GM19372 (cell line): ENCODE results near the gene USP24.
"Not testable (repeated sequence)": the region's sequence is repeated elsewhere in the genome, so short reads cannot be mapped to it uniquely, and the experiment has no call there.

Experiments used
- ATAC-seq: cut with Tn5 transposase; IDR thresholded peaks from one replicate; pipeline ENCODE4 v1.9.1; 2021; ENCODE audit warnings: mild to moderate bottlenecking, low read depth, moderate library complexity; ENCODE audit not compliant: unreplicated experiment

The USP24 gene

DNA sequence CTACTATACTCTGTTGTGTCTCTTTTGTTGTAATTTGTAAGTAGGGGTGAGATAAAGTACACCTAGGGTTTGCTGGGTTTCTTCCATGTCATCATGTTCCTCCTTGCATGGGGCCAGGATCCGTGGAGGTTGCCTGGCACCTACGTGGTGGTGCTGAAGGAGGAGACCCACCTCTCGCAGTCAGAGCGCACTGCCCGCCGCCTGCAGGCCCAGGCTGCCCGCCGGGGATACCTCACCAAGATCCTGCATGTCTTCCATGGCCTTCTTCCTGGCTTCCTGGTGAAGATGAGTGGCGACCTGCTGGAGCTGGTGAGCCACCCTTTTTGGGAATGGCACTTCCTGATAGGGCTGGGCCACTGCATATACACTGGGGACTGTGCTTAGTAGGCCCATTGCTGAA, 171.4 kb downstream of the USP24 start:
- ATAC-seq, result no peak

DNA sequence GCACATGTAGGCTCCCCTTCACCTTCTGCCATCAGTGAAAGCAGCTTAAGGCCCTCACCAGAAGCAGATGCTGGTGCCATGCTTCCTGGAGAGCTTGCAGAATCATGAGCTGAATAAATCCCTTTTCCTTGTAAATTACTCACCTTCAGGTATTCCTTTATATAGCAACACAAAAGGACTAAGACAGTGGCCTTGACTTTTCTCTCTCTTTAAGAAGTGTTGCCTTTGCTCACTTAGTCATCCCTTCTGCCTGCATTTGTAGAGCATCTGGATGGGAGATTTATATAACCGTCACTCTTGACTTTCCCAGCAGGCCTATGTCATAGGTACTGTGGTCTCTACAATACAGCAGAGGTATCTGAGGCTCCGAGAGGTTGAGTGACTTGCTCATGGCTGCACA, 172.2 kb downstream of the USP24 start:
- no peak for ATAC-seq

DNA sequence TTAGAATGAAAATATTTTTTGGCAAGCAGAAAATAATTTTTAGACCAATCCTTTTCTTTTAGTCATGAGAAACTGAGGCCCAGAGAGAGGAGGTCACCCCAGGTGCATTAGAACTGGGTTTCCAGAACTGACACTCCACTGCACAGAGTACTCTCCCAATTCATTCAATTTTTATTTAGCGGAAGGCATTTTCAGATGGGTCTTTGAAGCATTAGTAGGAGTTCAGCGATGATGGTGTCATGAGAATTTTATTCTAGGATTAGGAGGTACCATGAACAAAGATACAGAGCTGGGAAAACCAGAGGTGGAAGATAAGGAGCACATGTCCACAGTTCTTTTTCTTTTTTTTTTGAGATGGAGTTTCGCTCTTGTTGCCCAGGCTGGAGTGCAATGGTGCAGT, 173.6 kb downstream of the USP24 start:
- no peak for ATAC-seq

DNA sequence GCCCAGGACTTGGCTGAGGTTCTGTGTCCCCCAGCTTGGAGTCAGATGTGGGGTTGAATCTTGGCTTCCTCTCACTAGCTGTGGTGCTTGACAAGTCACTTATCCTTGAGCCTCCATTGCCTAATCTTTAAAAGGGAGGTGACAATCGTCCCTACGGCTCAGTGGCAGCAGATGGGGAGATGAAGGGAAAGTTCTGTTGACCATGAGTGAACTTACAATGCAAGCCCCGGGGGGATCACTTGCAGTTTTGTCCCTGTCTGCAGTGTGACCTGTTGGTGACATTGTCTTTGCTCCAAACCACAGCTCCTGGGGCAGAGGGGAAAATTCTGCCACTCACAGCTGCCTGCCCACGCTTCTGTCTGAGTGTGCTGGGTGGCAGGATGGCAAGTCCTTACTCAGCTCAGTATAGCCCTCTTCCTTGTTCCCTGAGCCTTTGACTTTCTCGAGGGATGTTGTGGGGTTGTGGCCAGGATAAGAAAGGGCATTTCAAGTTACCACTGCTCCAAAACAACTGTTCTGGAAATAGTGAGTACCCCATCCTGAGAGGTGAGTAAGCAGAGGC, 174.2 kb downstream of the USP24 start:
- ATAC-seq, result no peak

DNA sequence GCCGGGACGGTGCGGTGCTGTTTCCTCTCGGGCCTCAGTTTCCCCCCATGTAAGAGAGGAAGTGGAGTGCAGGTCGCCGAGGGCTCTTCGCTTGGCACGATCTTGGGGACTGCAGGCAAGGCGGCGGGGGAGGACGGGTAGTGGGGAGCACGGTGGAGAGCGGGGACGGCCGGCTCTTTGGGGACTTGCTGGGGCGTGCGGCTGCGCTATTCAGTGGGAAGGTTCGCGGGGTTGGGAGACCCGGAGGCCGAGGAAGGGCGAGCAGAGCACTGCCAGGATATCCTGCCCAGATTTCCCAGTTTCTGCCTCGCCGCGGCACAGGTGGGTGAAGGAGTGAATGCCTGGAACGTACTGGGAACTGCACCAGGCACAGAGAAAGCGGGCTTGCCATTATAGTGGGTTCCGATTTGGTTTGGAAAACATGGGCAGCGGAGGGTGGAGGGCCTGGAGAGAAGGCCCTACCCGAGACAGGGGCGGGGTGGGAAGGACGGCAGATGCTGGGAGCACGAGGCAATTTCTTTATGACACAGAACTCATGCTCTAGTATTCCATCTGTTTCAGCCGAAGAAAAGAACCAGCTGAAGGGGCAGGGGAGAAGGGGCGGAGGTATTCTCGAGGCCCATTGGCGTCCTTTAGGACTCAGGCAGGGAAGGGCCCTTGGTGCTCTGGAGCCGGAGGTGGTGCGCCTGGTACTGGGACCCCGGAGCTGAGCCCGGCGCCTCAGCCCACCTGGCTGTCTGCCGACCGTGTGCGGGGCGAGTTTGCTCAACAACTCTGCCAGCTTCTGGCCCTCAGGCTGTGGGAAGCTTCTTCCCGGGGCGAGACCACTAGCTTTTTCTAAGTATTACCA, 174.9 kb downstream of the USP24 start:
- no peak for ATAC-seq

DNA sequence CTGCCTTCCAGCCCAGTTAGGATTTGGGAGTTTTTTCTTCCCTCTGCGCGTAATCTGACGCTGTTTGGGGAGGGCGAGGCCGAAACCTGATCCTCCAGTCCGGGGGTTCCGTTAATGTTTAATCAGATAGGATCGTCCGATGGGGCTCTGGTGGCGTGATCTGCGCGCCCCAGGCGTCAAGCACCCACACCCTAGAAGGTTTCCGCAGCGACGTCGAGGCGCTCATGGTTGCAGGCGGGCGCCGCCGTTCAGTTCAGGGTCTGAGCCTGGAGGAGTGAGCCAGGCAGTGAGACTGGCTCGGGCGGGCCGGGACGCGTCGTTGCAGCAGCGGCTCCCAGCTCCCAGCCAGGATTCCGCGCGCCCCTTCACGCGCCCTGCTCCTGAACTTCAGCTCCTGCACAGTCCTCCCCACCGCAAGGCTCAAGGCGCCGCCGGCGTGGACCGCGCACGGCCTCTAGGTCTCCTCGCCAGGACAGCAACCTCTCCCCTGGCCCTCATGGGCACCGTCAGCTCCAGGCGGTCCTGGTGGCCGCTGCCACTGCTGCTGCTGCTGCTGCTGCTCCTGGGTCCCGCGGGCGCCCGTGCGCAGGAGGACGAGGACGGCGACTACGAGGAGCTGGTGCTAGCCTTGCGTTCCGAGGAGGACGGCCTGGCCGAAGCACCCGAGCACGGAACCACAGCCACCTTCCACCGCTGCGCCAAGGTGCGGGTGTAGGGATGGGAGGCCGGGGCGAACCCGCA, 175.7 kb downstream of the USP24 start, which contains the start of gene PCSK9:
Gene PCSK9 (plus strand): TSS at position 207 of the 741 bp plus-strand sequence. CDS start 290 bp downstream, at position 497.
- no peak for ATAC-seq

DNA sequence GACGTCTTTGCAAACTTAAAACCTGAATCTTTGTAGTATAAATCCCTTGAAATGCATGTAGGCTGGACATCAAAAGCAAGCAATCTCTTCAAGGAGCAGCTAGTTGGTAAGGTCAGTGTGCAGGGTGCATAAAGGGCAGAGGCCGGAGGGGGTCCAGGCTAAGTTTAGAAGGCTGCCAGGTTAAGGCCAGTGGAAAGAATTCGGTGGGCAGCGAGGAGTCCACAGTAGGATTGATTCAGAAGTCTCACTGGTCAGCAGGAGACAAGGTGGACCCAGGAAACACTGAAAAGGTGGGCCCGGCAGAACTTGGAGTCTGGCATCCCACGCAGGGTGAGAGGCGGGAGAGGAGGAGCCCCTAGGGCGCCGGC, 176.2 kb downstream of the USP24 start:
- ATAC-seq, result no peak

DNA sequence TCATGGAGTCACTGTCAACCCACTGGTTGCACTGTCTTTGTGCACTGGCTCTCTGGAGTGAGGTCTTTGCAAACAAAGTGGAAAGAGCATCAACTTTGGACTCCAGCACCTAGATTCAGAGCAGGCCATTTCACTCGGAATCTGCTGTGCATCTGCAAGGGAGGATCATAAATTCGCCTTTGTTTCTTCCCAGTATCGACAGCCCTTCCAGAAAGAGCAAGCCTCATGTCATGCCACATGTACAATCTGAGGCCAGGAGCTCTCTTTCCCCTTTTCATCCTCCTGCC, 176.7 kb downstream of the USP24 start:
- ATAC-seq, result no peak

DNA sequence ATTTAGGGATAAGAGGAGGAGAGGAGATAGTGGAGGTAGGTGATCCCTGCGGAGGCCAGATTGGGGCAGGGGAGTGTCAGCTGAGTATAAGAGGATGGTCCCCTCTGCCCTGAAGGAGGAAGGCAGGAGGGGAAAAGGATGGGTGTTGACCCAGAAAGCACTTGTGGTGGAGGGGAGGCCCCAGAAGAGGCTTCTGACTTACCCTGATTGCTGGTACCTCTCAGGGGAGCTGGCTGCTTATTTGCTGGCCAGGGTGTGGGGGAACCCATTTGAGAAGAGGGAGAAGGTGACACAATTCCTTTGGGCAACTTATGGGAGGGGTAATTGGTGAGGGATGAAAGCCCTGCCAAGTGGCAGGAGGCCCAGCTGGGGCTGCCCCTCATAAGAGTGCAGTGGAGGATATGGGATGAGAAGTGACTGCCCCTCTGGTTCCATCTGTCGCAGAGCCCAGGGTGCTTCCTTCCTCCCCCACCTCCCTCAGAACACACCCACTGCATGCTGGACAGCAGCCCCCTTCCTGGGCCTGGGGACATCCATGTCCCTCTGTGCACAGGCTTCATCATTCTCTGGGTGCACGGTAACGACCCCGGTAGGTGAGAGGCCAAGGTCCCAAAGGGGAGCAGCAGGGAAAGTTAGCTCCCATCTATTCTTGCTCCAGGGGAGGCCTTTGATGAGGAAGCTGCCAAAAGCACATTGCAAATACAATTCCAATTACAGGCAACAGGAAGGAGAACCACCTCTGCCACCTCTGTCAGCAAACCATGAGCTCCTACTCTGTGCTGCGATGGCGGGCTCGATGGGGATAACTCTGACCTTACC, 177.2 kb downstream of the USP24 start:
- ATAC-seq, result no peak

DNA sequence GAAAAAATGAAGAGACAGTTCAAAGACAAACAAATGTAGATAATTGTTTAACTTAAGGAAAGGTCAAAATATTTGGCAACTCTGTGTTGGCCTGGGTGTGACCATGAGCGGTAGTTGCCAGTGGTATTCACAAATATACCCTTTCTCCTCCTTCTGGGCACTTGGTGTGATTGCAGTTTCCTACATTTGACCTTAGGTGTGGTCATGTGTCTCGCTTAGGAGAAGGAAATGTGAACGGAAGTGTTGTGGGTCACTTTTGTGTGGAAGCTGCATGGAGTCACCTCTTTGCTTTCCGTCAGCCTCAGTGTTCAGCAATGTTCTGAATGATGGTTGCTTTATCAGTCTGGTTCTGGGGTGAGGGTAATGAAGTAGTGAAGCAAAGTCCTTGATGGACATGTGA, 179.3 kb downstream of the USP24 start:
- no peak for ATAC-seq

DNA sequence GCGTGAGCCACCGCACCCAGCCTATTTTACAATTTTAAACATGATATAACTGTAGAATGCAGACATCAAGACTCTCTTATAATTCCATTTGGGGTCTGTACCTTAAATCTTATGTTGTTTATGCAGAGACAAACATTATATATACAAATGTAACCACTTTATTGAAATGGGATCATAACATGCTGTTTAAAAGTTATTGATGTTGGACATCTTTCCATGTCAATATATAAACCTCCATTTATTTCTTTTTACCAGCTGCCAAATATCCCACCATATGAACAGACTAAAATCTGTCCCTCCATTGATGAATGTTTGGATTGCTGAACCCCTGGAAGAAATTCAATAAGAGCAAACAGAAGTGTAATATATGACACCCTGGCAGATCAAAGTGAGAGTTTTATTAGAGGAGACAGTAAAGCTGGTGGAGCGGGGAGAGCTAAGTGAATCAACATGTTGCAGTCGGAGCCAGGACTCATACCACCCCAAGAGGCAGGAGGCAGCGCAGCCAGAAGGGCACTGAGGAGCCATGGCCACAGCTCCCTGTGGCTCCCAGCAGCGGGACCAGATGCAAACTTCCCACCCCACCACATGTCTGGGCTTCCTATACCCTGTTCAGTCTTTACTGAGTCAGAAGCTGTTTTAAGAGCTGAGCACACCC, 180.6 kb downstream of the USP24 start:
- ATAC-seq, result no peak

DNA sequence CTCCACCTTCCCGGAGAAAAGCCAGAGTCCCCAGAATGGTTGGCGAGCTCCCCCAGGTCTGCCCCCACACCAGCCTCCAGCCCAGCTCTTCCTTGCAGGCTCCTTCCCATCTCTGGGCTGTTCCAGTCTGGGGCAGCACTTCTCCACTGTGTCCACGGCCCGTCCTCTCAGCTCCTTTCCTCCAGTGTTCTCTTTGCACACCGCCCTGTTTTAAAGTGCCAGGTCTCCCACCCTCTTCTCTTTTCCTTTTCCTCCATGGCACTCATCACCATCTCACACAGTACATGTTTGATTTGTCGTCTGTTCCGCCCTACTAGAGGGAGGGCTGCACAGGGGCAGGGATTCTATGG, 181.9 kb downstream of the USP24 start:
- ATAC-seq, result no peak

DNA sequence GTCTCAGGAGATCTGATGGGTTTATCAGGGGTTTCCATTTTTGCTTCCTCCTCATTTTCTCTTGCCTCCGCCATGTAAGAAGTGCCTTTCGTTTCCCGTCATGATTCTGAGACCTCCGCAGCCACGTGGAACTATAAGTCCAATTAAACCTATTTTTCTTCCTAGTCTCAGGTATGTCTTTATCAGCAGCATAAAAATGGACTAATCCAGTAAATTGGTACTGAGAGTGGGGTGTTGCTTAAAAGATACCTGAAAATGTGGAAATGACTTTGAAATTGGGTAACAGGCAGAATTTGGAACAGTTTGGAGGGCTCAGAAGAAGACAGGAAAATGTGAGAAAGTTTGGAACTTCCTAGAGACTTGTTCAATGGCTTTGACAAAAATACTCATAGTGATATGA, 184.1 kb downstream of the USP24 start:
- not testable (repeated sequence) for ATAC-seq

DNA sequence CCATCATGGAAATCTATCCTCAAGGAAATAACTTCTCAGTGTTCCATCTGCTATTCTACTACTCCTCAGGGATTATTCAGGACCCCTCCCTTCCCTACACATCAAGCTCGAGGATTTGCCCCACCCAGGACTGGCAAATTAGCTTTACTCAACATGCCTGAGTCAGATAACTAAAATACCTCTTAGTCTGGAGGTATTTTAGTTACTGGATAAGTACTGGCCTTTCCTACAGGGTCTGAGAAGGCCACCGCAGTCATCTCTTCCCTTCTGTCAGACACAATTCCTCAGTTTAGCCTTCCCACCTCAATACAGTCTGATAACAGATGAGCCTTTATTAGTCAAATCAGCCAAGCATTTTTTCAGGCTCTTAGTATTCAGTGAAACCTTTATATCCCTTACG, 188.5 kb downstream of the USP24 start:
- ATAC-seq, result not testable (repeated sequence)

DNA sequence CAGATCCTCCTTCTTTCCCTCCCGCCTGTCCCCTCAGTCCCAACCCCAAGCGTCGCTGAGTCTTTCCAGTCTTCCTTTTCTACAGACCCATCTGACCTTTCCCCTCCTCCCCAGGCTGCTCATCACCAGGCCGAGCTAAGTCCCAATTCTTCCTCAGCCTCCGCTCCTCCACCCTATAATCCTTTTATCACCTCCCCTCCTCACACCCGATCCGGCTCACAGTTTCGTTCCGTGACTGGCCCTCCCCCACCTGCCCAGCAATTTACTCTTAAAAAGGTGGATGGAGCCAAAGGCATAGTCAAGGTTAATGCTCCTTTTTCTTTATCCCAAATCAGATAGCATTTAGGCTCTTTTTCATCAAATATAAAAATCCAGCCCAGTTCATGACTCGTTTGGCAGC, 191.0 kb downstream of the USP24 start:
- not testable (repeated sequence) for ATAC-seq

DNA sequence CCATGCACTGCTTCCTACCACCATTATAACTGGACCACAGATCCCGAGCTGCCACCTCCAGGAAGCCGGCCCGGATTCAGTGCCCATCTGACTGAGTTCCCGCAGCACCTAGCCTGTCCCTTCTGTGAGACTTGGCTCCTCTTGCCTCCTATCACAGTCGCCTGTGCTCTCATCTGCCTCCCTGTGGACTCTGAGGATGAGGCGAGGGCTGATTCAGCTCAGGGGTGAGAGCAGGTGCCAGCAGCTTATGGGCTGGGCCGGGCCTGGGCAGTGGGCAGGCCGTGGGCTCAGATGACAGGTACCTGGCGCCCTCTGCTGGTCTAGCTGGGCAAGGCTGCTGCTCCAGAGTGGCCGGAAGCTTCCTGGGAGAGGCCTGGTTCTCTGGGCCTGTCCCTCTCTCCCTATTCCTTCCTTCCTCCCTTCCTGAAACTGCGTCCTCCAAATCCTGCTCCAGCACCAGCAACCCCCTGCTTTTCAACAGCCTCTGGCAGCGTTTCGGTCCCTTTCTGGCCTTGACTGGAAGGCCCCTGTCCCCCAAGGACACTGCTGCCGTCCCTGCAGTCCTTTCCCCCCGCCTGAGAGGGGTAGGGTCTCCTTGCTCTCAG, 193.1 kb downstream of the USP24 start:
- peak; percentile 88 for ATAC-seq

DNA sequence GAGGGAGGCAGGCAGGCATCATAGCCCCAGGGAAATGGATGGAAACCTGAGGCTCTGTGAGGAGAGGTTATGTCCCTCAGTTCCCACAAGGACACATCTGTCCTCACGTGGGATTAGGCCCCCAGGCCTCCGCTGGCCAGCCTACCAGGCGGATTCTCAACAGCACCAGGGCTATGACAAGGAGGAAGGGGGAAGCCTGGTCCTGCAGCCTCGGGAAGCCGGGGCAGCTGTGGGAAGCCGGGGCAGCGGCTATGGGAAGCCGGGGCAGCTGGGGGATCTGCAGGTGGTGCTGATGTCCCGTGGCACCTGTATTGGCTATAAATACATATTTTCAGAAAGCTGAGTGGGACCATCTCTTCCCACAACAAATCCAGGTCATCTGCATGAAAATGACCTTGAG, 196.8 kb downstream of the USP24 start:
- ATAC-seq, result no peak
